WTC11 (cell line): ENCODE results near the gene AK3. TPM values are rescaled to one million over a fixed set of nuclear protein-coding genes. Genes with fewer than 3 reads are reported as not detected.

Experiments used
- ATAC-seq: fragments of 200-7000 bp; cut with Tn5 transposase; 2 replicates; pipeline ENCODE4 v1.10.0; 2021; ENCODE audit warnings: mild to moderate bottlenecking, moderate library complexity
- CTCF ChIA-PET: fragments of 300-600 bp; sonication (Branson Sonifier 250); formaldehyde crosslinking; loops from one replicate; lab custom pipeline; 2021; ENCODE audit warnings: antibody characterized with exemption; lab: Charles Lee
- POLR2A ChIA-PET: fragments of 350-600 bp; sonication (Branson Sonifier 250); formaldehyde crosslinking; loops from one replicate; lab custom pipeline; 2021; ENCODE audit warnings: antibody characterized with exemption; lab: Charles Lee
- DNase-seq: peaks from one replicate; pipeline ENCODE4 v3.0.0; 2021; ENCODE audit warnings: low spot score
- H3K27ac Mint-ChIP-seq: 2 replicates; pipeline ENCODE4 v1.8.0; 2021; ENCODE audit warnings: mixed read lengths
- H3K27me3 Mint-ChIP-seq: 2 replicates; pipeline ENCODE4 v1.8.0; 2021; ENCODE audit warnings: low read depth, mild to moderate bottlenecking, moderate library complexity, mixed read lengths
- H3K36me3 Mint-ChIP-seq: 2 replicates; pipeline ENCODE4 v1.8.0; 2021; ENCODE audit warnings: mixed read lengths
- H3K4me1 Mint-ChIP-seq: 2 replicates; pipeline ENCODE4 v1.8.0; 2022; ENCODE audit warnings: mixed read lengths
- H3K4me3 Mint-ChIP-seq: 2 replicates; pipeline ENCODE4 v1.8.0; 2021; ENCODE audit warnings: mild to moderate bottlenecking, moderate library complexity, mixed read lengths
- H3K9me3 Mint-ChIP-seq: 2 replicates; pipeline ENCODE4 v1.8.0; 2021; ENCODE audit warnings: mixed read lengths
- ARID4B ChIP-seq: sonication (generic); formaldehyde crosslinking; IDR thresholded peaks from 2 replicates; pipeline ENCODE4 v1.8.0; 2023; ENCODE audit warnings: missing genetic modification reagents, mild to moderate bottlenecking, borderline replicate concordance
- ATF1 ChIP-seq: sonication (generic); formaldehyde crosslinking; IDR thresholded peaks from 2 replicates; pipeline ENCODE4 v1.8.1; 2023; ENCODE audit warnings: mild to moderate bottlenecking, moderate library complexity, missing genetic modification reagents
- CBFB ChIP-seq: sonication (generic); formaldehyde crosslinking; IDR thresholded peaks from 2 replicates; pipeline ENCODE4 v1.8.1; 2022; ENCODE audit warnings: mild to moderate bottlenecking, low read depth, missing genetic modification reagents
- CTCF ChIP-seq: fragments of 200-600 bp; IDR thresholded peaks from 2 replicates; pipeline ENCODE4 v1.8.0; 2022; ENCODE audit warnings: antibody characterized with exemption
- FOXJ3 ChIP-seq: sonication (generic); formaldehyde crosslinking; IDR thresholded peaks from 2 replicates; pipeline ENCODE4 v1.9.0; 2021; ENCODE audit warnings: missing genetic modification reagents, mild to moderate bottlenecking, borderline replicate concordance
- FOXP4 ChIP-seq: sonication (generic); formaldehyde crosslinking; IDR thresholded peaks from 2 replicates; pipeline ENCODE4 v1.8.0; 2022; ENCODE audit warnings: mild to moderate bottlenecking, missing genetic modification reagents
- JAZF1 ChIP-seq: fragments of 250-450 bp; sonication (Bioruptor Pico); IDR thresholded peaks from 2 replicates; pipeline ENCODE4 v1.9.0; 2021; ENCODE audit warnings: moderate library complexity, mild to moderate bottlenecking, inconsistent platforms
- KAT7 ChIP-seq: sonication (generic); formaldehyde crosslinking; IDR thresholded peaks from 2 replicates; pipeline ENCODE4 v1.8.1; 2023; ENCODE audit warnings: missing genetic modification reagents, mild to moderate bottlenecking, borderline replicate concordance
- MXD4 ChIP-seq: fragments of 250-450 bp; sonication (Bioruptor Pico); IDR thresholded peaks from 2 replicates; pipeline ENCODE4 v1.8.0; 2021; ENCODE audit warnings: mild to moderate bottlenecking, moderate library complexity, borderline replicate concordance
- TEAD4 ChIP-seq: sonication (generic); formaldehyde crosslinking; IDR thresholded peaks from 2 replicates; pipeline ENCODE4 v1.8.0; 2022; ENCODE audit warnings: mild to moderate bottlenecking, missing genetic modification reagents
- ZNF396 ChIP-seq: fragments of 250-450 bp; sonication (Bioruptor Pico); IDR thresholded peaks from 2 replicates; pipeline ENCODE4 v1.8.0; 2021; ENCODE audit warnings: mild to moderate bottlenecking, moderate library complexity, borderline replicate concordance
- ZNF423 ChIP-seq: fragments of 250-450 bp; sonication (Bioruptor Pico); IDR thresholded peaks from 2 replicates; pipeline ENCODE4 v2.1.2; 2022; ENCODE audit warnings: mild to moderate bottlenecking, moderate library complexity
- ZNF425 ChIP-seq: fragments of 250-450 bp; sonication (Bioruptor Pico); conservative IDR thresholded peaks from 2 replicates; pipeline ENCODE4 v1.9.0; 2021; ENCODE audit warnings: mild to moderate bottlenecking
- total RNA-seq: library from RNA; stranded (reverse); gene quantifications from 3 replicates; pipeline ENCODE4 v1.2.3, GENCODE V29; 2021
- TF ChIP-seq, protein P1 (sequence below): sonication (generic); formaldehyde crosslinking; IDR thresholded peaks from 2 replicates; pipeline ENCODE4 v1.8.0; 2022; ENCODE audit warnings: mild to moderate bottlenecking, missing genetic modification reagents
- TF ChIP-seq, protein P2 (sequence below): sonication (generic); formaldehyde crosslinking; IDR thresholded peaks from 2 replicates; pipeline ENCODE4 v1.8.1; 2022; ENCODE audit warnings: missing genetic modification reagents, borderline replicate concordance

The AK3 gene
- total RNA-seq, 1 experiment from 2014 or later: 28.5 TPM

DNA sequence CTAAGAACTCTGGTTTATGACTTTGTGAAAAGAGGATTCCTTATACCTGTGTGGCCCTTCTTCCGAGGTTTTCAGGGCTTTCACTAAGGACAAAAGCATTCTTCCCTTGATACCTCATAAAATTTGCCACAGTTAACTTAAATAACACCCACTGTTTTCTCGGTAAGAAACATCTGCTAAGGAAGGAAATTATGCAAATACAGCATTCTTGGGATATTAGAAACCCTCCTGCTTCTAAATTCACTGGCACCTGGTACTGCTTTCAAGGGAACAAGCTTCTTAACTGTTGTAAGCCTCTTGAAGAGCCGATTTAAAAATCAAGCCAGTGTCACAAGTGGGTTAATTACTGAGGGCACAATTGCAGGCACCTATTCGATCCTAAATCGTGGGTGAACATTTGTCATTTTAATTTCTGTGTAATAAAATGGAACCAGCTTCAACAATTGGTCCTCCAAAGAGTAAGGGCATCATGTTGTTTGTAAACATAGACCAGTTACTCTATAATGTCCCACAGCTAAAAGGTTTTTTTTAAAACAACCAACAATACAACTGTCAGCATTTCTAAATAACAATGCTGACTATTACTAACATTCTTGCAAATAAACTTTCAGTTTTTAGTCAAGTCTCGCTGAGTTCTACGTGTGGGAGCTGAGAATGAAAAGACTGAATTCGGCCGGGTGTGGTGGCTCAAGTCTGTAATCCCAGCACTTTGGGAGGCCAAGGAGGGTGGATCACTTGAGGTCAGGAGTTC, 26.6 kb downstream of the AK3 start:
- H3K4me3 Mint-ChIP-seq: no peak overlapping the region
- ChIA-PET CTCF (interaction anchor here (0.8 kb wide), 1 partner anchor 166 kb away, joined by 3 read pairs; no protein-coding TSS in a partner anchor), POLR2A (no interaction called here)
- H3K36me3 Mint-ChIP-seq: peaks cover 43% of the 10 kb centered on the region
- no peak for ATAC-seq
- no peak for TF ChIP-seq CTCF
- TF ChIP-seq, protein P1, sequence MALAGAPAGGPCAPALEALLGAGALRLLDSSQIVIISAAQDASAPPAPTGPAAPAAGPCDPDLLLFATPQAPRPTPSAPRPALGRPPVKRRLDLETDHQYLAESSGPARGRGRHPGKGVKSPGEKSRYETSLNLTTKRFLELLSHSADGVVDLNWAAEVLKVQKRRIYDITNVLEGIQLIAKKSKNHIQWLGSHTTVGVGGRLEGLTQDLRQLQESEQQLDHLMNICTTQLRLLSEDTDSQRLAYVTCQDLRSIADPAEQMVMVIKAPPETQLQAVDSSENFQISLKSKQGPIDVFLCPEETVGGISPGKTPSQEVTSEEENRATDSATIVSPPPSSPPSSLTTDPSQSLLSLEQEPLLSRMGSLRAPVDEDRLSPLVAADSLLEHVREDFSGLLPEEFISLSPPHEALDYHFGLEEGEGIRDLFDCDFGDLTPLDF (CRISPR knock-in tag): no peak
- TF ChIP-seq FOXP4 (CRISPR knock-in tag): no peak
- no peak for TF ChIP-seq KAT7 (CRISPR knock-in tag)
- TF ChIP-seq MXD4: no peak
- TF ChIP-seq ARID4B: no peak
- TF ChIP-seq FOXJ3 (CRISPR knock-in tag): no peak
- TF ChIP-seq ZNF423 (CRISPR knock-in tag): no peak
- TF ChIP-seq, protein P2, sequence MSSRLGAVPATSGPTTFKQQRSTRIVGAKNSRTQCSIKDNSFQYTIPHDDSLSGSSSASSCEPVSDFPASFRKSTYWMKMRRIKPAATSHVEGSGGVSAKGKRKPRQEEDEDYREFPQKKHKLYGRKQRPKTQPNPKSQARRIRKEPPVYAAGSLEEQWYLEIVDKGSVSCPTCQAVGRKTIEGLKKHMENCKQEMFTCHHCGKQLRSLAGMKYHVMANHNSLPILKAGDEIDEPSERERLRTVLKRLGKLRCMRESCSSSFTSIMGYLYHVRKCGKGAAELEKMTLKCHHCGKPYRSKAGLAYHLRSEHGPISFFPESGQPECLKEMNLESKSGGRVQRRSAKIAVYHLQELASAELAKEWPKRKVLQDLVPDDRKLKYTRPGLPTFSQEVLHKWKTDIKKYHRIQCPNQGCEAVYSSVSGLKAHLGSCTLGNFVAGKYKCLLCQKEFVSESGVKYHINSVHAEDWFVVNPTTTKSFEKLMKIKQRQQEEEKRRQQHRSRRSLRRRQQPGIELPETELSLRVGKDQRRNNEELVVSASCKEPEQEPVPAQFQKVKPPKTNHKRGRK (CRISPR knock-in tag): no peak
- TF ChIP-seq ZNF396 (CRISPR knock-in tag): no peak
- TF ChIP-seq JAZF1 (CRISPR knock-in tag): no peak
- no peak for TF ChIP-seq CBFB (CRISPR knock-in tag)
- no peak for TF ChIP-seq ATF1 (CRISPR knock-in tag)
- no peak for TF ChIP-seq TEAD4 (CRISPR knock-in tag)
- TF ChIP-seq ZNF425 (CRISPR knock-in tag): no peak
- TF ChIP-seq, all 79 proteins: peak for 0
- peak overlapping the region; percentile 19; the same call in 1 of the 2 replicates for H3K27ac Mint-ChIP-seq
- peaks cover 7% of the 10 kb centered on the region for H3K9me3 Mint-ChIP-seq
- no peaks in the 10 kb centered on the region for H3K4me1 Mint-ChIP-seq
- H3K27me3 Mint-ChIP-seq: no peaks in the 10 kb centered on the region
- DNase-seq: no peak
